ENCODE data around the gene SENP8.

SENP8 gene

DNA sequence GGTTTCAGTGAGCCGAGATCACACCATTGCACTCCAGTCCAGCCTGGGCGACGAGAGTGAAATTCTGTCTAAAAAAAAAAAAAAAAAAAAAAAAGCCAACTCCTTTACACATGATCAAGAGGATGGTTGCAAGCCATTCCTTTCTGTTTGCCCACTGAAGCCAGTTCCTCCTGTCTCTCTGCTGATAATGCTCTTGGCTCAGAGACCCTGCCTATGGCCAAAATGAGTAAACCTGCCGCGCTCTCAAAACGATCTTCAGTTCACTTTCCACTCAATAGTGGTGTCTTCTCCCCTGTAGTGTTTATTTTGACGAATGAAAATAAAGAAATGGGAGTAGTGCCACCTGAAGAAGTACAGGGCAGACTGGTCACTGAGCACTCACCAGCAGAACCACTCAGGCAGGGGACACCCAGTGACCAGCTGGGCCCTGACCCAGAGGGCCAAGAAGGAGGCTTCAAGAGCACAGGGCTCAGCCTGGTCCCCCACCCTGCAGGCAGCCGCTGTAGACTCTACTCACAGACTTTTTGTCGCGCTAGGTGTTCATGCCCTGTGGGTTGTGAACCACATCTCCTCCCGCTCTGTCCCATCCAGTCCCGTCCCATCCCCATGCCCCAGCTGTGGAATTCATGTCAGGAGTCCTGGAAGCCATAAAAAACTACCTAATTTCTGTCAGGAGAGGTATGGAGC, 55.8 kb downstream of the SENP8 start:
- TF ChIP-seq, protein P1, sequence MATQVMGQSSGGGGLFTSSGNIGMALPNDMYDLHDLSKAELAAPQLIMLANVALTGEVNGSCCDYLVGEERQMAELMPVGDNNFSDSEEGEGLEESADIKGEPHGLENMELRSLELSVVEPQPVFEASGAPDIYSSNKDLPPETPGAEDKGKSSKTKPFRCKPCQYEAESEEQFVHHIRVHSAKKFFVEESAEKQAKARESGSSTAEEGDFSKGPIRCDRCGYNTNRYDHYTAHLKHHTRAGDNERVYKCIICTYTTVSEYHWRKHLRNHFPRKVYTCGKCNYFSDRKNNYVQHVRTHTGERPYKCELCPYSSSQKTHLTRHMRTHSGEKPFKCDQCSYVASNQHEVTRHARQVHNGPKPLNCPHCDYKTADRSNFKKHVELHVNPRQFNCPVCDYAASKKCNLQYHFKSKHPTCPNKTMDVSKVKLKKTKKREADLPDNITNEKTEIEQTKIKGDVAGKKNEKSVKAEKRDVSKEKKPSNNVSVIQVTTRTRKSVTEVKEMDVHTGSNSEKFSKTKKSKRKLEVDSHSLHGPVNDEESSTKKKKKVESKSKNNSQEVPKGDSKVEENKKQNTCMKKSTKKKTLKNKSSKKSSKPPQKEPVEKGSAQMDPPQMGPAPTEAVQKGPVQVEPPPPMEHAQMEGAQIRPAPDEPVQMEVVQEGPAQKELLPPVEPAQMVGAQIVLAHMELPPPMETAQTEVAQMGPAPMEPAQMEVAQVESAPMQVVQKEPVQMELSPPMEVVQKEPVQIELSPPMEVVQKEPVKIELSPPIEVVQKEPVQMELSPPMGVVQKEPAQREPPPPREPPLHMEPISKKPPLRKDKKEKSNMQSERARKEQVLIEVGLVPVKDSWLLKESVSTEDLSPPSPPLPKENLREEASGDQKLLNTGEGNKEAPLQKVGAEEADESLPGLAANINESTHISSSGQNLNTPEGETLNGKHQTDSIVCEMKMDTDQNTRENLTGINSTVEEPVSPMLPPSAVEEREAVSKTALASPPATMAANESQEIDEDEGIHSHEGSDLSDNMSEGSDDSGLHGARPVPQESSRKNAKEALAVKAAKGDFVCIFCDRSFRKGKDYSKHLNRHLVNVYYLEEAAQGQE (IDR thresholded peaks at IDR 0.05; ENCODE audit: insufficient read depth in 1 of 2, low read depth in 2 of 2, low read length in 2 of 2): no peak
- TF ChIP-seq FOXP2 (optimal IDR thresholded peaks at IDR 0.05; ENCODE audit: borderline replicate concordance, extremely low read depth, extremely low read length, insufficient read depth): no peak
- no peak for TF ChIP-seq TAF1 (IDR thresholded peaks at IDR 0.05; ENCODE audit: borderline replicate concordance, insufficient read depth, low read length)
- no peak for TF ChIP-seq SIN3A (IDR thresholded peaks at IDR 0.05; ENCODE audit: borderline replicate concordance, insufficient read depth, low read length)
- no peak for TF ChIP-seq POLR2AphosphoS5 (IDR thresholded peaks at IDR 0.05; ENCODE audit: low read depth, low read length)

DNA sequence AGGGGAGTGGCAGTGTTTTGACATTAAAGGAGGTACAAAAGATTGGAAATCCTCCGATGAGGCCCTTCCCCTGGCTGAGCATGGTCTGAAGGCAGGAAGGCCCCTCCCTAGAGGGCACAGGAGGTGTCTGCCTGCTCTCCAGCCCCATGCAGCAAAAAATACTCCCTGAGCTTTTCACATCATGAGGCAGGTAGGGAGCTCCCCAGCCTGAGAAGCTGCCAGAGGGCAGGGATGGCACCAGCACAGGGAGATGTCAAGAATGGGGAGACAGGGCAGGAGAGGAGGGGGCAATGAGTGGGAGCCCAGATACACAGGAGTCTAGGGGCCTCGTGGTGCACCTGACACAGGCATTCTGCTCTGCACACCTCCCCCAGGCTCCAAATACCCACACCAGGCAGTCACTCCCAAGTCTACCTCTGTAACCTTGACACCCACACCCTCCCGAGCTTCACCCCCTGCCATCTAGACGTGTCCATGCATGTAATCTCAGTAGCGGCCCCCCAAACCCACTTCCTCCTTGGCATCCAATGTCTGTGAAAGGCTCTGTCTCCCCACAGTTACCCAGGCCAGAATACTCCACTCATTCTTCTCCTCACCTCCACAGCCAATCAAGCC, 56.5 kb downstream of the SENP8 start:
- TF ChIP-seq TAF1 (IDR thresholded peaks at IDR 0.05; ENCODE audit: borderline replicate concordance, insufficient read depth, low read length) (no peak), FOXP2 (optimal IDR thresholded peaks at IDR 0.05; ENCODE audit: borderline replicate concordance, extremely low read depth, extremely low read length, insufficient read depth) (no peak)

DNA sequence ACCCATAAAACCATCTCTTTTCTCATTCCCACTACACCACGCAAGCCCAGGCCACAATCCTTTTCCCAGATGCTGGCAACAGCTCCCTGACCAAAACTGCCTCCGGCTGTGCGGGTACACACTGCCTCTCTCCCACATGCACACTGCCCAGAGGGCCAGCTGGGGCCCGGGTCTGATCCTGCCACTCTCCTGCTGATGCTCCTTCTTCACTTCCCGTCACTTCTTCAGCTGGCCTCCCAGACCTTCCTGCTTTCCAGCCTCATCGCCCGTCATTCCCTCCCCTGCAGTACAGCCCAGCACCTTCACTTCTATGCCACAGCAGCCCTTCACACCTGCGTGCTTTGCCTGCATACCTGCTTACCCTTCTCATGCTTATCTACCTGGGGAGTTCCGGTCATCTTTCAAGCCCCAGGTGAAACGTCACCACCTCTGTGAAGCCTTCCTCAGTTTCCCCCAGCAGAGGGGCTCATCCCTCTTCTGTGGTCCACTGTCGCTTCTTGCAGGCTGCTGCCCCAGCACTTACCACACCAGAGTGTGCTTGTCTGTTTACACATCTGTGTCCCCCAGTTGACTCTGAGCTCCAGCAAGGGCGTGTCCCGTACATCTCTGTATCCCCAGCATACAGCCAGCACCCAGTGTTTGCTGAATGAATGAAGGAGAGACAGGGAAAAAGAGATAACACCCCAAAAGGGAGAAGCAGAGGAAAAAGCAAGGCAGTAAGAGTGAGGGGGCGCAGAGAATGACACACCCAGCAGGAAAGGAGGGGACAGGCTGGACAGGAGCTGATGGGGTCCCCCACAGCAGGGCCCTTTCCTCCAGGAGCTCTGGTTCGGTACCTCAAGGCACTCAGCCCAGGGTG, 57.2 kb downstream of the SENP8 start:
- TF ChIP-seq SIN3A (IDR thresholded peaks at IDR 0.05; ENCODE audit: borderline replicate concordance, insufficient read depth, low read length): no peak
- TF ChIP-seq, protein P1 (IDR thresholded peaks at IDR 0.05; ENCODE audit: insufficient read depth in 1 of 2, low read depth in 2 of 2, low read length in 2 of 2): no peak
- no peak for TF ChIP-seq TAF1 (IDR thresholded peaks at IDR 0.05; ENCODE audit: borderline replicate concordance, insufficient read depth, low read length)
- TF ChIP-seq FOXP2 (optimal IDR thresholded peaks at IDR 0.05; ENCODE audit: borderline replicate concordance, extremely low read depth, extremely low read length, insufficient read depth): no peak
- TF ChIP-seq POLR2AphosphoS5 (IDR thresholded peaks at IDR 0.05; ENCODE audit: low read depth, low read length): no peak

DNA sequence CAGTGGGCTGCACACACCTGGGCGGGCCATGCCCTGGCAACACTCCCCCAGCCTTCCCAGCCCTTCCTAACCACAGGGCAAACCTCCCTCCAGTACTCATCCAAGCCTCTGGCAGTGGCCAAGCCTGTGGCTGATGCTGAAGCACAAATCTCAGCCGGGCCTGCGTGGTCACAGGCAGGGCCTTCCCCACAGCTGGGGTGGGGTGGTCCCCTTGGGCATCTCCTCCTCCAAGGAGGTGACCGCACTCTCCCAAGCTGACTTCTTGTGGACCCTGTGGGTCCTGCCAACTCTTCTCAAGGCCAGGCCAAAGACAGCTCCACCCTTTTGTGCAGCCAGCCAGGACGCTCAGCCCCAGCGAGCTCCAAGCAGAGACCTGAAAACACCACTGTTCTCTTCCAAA, 58.0 kb downstream of the SENP8 start:
- no peak for TF ChIP-seq SIN3A (IDR thresholded peaks at IDR 0.05; ENCODE audit: borderline replicate concordance, insufficient read depth, low read length)
- TF ChIP-seq, protein P1 (IDR thresholded peaks at IDR 0.05; ENCODE audit: insufficient read depth in 1 of 2, low read depth in 2 of 2, low read length in 2 of 2): no peak
- no peak for TF ChIP-seq POLR2AphosphoS5 (IDR thresholded peaks at IDR 0.05; ENCODE audit: low read depth, low read length)
- TF ChIP-seq FOXP2 (optimal IDR thresholded peaks at IDR 0.05; ENCODE audit: borderline replicate concordance, extremely low read depth, extremely low read length, insufficient read depth): no peak
- TF ChIP-seq TAF1 (IDR thresholded peaks at IDR 0.05; ENCODE audit: borderline replicate concordance, insufficient read depth, low read length): no peak

DNA sequence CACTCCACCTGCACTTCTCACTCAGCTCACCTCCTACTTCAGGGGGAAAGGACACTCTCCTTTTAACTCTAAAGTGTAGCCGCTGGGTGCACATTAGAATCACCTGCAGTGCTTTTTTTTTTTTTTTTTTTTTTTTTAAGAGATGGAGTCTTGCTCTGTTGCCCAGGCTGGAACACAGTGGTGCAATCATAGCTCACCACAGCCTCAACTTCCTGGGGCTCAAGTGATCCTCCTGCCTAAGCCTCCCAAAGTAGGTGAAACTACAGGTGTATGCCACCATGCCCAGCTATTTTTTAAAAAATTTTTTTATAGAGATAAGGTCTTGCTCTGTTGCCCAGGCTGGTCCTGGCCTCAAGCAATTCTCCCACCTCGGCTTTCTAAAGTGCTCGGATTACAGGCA, 58.5 kb downstream of the SENP8 start:
- TF ChIP-seq, protein P1 (IDR thresholded peaks at IDR 0.05; ENCODE audit: insufficient read depth in 1 of 2, low read depth in 2 of 2, low read length in 2 of 2): no peak
- no peak for TF ChIP-seq TAF1 (IDR thresholded peaks at IDR 0.05; ENCODE audit: borderline replicate concordance, insufficient read depth, low read length)
- no peak for TF ChIP-seq FOXP2 (optimal IDR thresholded peaks at IDR 0.05; ENCODE audit: borderline replicate concordance, extremely low read depth, extremely low read length, insufficient read depth)
- TF ChIP-seq POLR2AphosphoS5 (IDR thresholded peaks at IDR 0.05; ENCODE audit: low read depth, low read length): no peak
- no peak for TF ChIP-seq SIN3A (IDR thresholded peaks at IDR 0.05; ENCODE audit: borderline replicate concordance, insufficient read depth, low read length)

Data from PFSK-1 (cell line).